ENCODE results near the gene INPP5J. TPM values are rescaled to one million over a fixed set of nuclear protein-coding genes. Genes with fewer than 3 reads are reported as not detected.

The INPP5J gene
- total RNA-seq, 2 donors from 2014 or later = 3.5 to 5.4 TPM

GRCh38 chr22:31151872-31152271 lies 29.1 kb downstream of the INPP5J start:
- H3K36me3 ChIP-seq (ENCODE audit: control insufficient read depth, insufficient read depth, low read length) = no peaks in the 10 kb centered on the region
- H3K36me3 Mint-ChIP-seq (ENCODE audit: low read depth) = no peaks in the 10 kb centered on the region
- TF ChIP-seq CTCF (conservative IDR thresholded peaks at IDR 0.05) = no peak
- no peak overlapping the region for H3K4me3 Mint-ChIP-seq
- H3K27me3 Mint-ChIP-seq (ENCODE audit: insufficient read depth) = peaks cover 34% of the 10 kb centered on the region
- H3K4me3 ChIP-seq (ENCODE audit: low read length) = no peak overlapping the region
- no peak overlapping the region for H3K27ac Mint-ChIP-seq
- H3K9me3 Mint-ChIP-seq = peaks cover 10% of the 10 kb centered on the region
- H3K27ac ChIP-seq (ENCODE audit: low read depth, low read length) = no peak overlapping the region
- H3K27me3 ChIP-seq (ENCODE audit: control insufficient read depth, insufficient read depth, low read length, poor library complexity, severe bottlenecking) = peaks cover 33% of the 10 kb centered on the region
- H3K4me1 Mint-ChIP-seq = no peaks in the 10 kb centered on the region
- 88 to 99% methylated on average over 1 to 2 of the region's 2 CpGs for WGBS, 2 experiments (ENCODE audit: insufficient coverage in 1 of 2, insufficient read length in 1 of 2)
- no peak for DNase-seq
- H3K9me3 ChIP-seq (ENCODE audit: control insufficient read depth, low read length) = peaks cover 9% of the 10 kb centered on the region
- no peak overlapping the region for H3K9ac ChIP-seq (ENCODE audit: extremely low read depth, low read length, poor library complexity, severe bottlenecking)
- H3K4me1 ChIP-seq (ENCODE audit: control insufficient read depth, insufficient read depth, low read length) = no peaks in the 10 kb centered on the region

GRCh38 chr22:31153357-31153756 lies 30.6 kb downstream of the INPP5J start:
- Mint-ChIP-seq H3K9me3 (no peaks in the 10 kb centered on the region), H3K36me3 (ENCODE audit: low read depth) (no peaks in the 10 kb centered on the region), H3K4me1 (no peaks in the 10 kb centered on the region), H3K27me3 (ENCODE audit: insufficient read depth) (peaks cover 49% of the 10 kb centered on the region), H3K27ac (no peak overlapping the region), H3K4me3 (no peak overlapping the region)
- no peaks in the 10 kb centered on the region for H3K4me1 ChIP-seq (ENCODE audit: control insufficient read depth, insufficient read depth, low read length)
- no peak for DNase-seq
- no peaks in the 10 kb centered on the region for H3K36me3 ChIP-seq (ENCODE audit: control insufficient read depth, insufficient read depth, low read length)
- 68 to 70% methylated on average over 3 of the region's 3 CpGs for WGBS, 2 experiments (ENCODE audit: insufficient coverage in 1 of 2, insufficient read length in 1 of 2)
- TF ChIP-seq CTCF (conservative IDR thresholded peaks at IDR 0.05) = no peak
- peaks cover 48% of the 10 kb centered on the region for H3K27me3 ChIP-seq (ENCODE audit: control insufficient read depth, insufficient read depth, low read length, poor library complexity, severe bottlenecking)
- H3K4me3 ChIP-seq (ENCODE audit: low read length) = no peak overlapping the region
- no peaks in the 10 kb centered on the region for H3K9me3 ChIP-seq (ENCODE audit: control insufficient read depth, low read length)
- H3K27ac ChIP-seq (ENCODE audit: low read depth, low read length) = no peak overlapping the region
- H3K9ac ChIP-seq (ENCODE audit: extremely low read depth, low read length, poor library complexity, severe bottlenecking) = no peak overlapping the region

GRCh38 chr22:31154975-31155374 lies 32.2 kb downstream of the INPP5J start:
- Histone ChIP-seq H3K4me1 (ENCODE audit: control insufficient read depth, insufficient read depth, low read length) (no peaks in the 10 kb centered on the region), H3K9me3 (ENCODE audit: control insufficient read depth, low read length) (no peaks in the 10 kb centered on the region), H3K27ac (ENCODE audit: low read depth, low read length) (no peak overlapping the region), H3K36me3 (ENCODE audit: control insufficient read depth, insufficient read depth, low read length) (no peaks in the 10 kb centered on the region), H3K9ac (ENCODE audit: extremely low read depth, low read length, poor library complexity, severe bottlenecking) (no peak overlapping the region), H3K4me3 (ENCODE audit: low read length) (no peak overlapping the region), H3K27me3 (ENCODE audit: control insufficient read depth, insufficient read depth, low read length, poor library complexity, severe bottlenecking) (peaks cover 61% of the 10 kb centered on the region)
- peaks cover 63% of the 10 kb centered on the region for H3K27me3 Mint-ChIP-seq (ENCODE audit: insufficient read depth)
- WGBS, 2 experiments (ENCODE audit: insufficient coverage in 1 of 2, insufficient read length in 1 of 2) = 91 to 92% methylated on average over 1 of the region's 1 CpG
- no peak overlapping the region for H3K27ac Mint-ChIP-seq
- no peaks in the 10 kb centered on the region for H3K4me1 Mint-ChIP-seq
- H3K36me3 Mint-ChIP-seq (ENCODE audit: low read depth) = no peaks in the 10 kb centered on the region
- TF ChIP-seq CTCF (conservative IDR thresholded peaks at IDR 0.05) = no peak
- no peak for DNase-seq
- no peak overlapping the region for H3K4me3 Mint-ChIP-seq
- no peaks in the 10 kb centered on the region for H3K9me3 Mint-ChIP-seq

All from endodermal cell (in vitro differentiated cells).